Mucosa of stomach (tissue), 1 donor: ENCODE results near the gene FHOD3.

Experiments
- H3K27me3 ChIP-seq: one replicate; pipeline ENCODE4 v1.7.0; 2013; ENCODE audit warnings: mild to moderate bottlenecking, low read length; ENCODE audit not compliant: control insufficient read depth, insufficient read depth
- H3K36me3 ChIP-seq: one replicate; pipeline ENCODE4 v1.7.0; 2013; ENCODE audit warnings: low read length; ENCODE audit not compliant: control insufficient read depth, insufficient read depth
- H3K4me1 ChIP-seq: one replicate; pipeline ENCODE4 v1.7.0; 2013; ENCODE audit warnings: mild to moderate bottlenecking, low read length; ENCODE audit not compliant: control insufficient read depth, insufficient read depth
- H3K4me3 ChIP-seq: one replicate; pipeline ENCODE4 v1.7.0; 2013; ENCODE audit warnings: low read length
- H3K9ac ChIP-seq: one replicate; pipeline ENCODE4 v1.7.0; 2013; ENCODE audit warnings: mild to moderate bottlenecking, low read length, moderate library complexity
- H3K9me3 ChIP-seq: one replicate; pipeline ENCODE4 v1.7.0; 2013; ENCODE audit warnings: mild to moderate bottlenecking, low read length, moderate library complexity; ENCODE audit not compliant: control insufficient read depth
- donor health status: Pancreatic carcinoma.

FHOD3 gene

GRCh38 chr18:36485772-36486171 is 188.3 kb downstream of the FHOD3 start:
- H3K4me3 ChIP-seq, result no peak overlapping the region
- H3K36me3 ChIP-seq, result no peaks in the 10 kb centered on the region
- no peak overlapping the region for H3K9ac ChIP-seq
- no peaks in the 10 kb centered on the region for H3K27me3 ChIP-seq
- H3K9me3 ChIP-seq, result no peaks in the 10 kb centered on the region
- H3K4me1 ChIP-seq, result no peaks in the 10 kb centered on the region

- H3K4me1 ChIP-seq, result no peaks in the 10 kb centered on the region
- H3K36me3 ChIP-seq, result no peaks in the 10 kb centered on the region
- no peaks in the 10 kb centered on the region for H3K27me3 ChIP-seq
- no peaks in the 10 kb centered on the region for H3K9me3 ChIP-seq
- H3K4me3 ChIP-seq, result no peak overlapping the region
- H3K9ac ChIP-seq, result no peak overlapping the region
Measured at GRCh38 chr18:36488131-36488530, 190.6 kb downstream of the FHOD3 start.

GRCh38 chr18:36490897-36491296 is 193.4 kb downstream of the FHOD3 start:
- H3K27me3 ChIP-seq, result no peaks in the 10 kb centered on the region
- H3K4me1 ChIP-seq, result no peaks in the 10 kb centered on the region
- no peak overlapping the region for H3K9ac ChIP-seq
- no peaks in the 10 kb centered on the region for H3K36me3 ChIP-seq
- H3K4me3 ChIP-seq, result no peak overlapping the region
- no peaks in the 10 kb centered on the region for H3K9me3 ChIP-seq

GRCh38 chr18:36492604-36493329 is 195.3 kb downstream of the FHOD3 start:
- H3K36me3 ChIP-seq, result no peaks in the 10 kb centered on the region
- H3K27me3 ChIP-seq, result no peaks in the 10 kb centered on the region
- H3K4me1 ChIP-seq, result no peaks in the 10 kb centered on the region
- H3K4me3 ChIP-seq, result no peak overlapping the region
- H3K9ac ChIP-seq, result no peak overlapping the region
- H3K9me3 ChIP-seq, result no peaks in the 10 kb centered on the region

- Histone ChIP-seq H3K9me3 (no peaks in the 10 kb centered on the region), H3K36me3 (no peaks in the 10 kb centered on the region), H3K9ac (no peak overlapping the region), H3K27me3 (no peaks in the 10 kb centered on the region), H3K4me3 (no peak overlapping the region), H3K4me1 (no peaks in the 10 kb centered on the region)
Measured at GRCh38 chr18:36493349-36494159, 196.0 kb downstream of the FHOD3 start.

- Histone ChIP-seq H3K9ac (no peak overlapping the region), H3K9me3 (no peaks in the 10 kb centered on the region), H3K27me3 (no peaks in the 10 kb centered on the region), H3K4me1 (no peaks in the 10 kb centered on the region), H3K4me3 (no peak overlapping the region), H3K36me3 (no peaks in the 10 kb centered on the region)
Measured at GRCh38 chr18:36494160-36494437, 196.6 kb downstream of the FHOD3 start.

GRCh38 chr18:36496022-36496421 is 198.5 kb downstream of the FHOD3 start:
- Histone ChIP-seq H3K36me3 (no peaks in the 10 kb centered on the region), H3K9me3 (no peaks in the 10 kb centered on the region), H3K4me1 (no peaks in the 10 kb centered on the region), H3K4me3 (no peak overlapping the region), H3K9ac (no peak overlapping the region), H3K27me3 (no peaks in the 10 kb centered on the region)

- H3K9ac ChIP-seq, result no peak overlapping the region
- H3K27me3 ChIP-seq, result no peaks in the 10 kb centered on the region
- H3K9me3 ChIP-seq, result no peaks in the 10 kb centered on the region
- no peaks in the 10 kb centered on the region for H3K36me3 ChIP-seq
- no peaks in the 10 kb centered on the region for H3K4me1 ChIP-seq
- no peak overlapping the region for H3K4me3 ChIP-seq
Measured at GRCh38 chr18:36499938-36500337, 202.4 kb downstream of the FHOD3 start.

GRCh38 chr18:36501100-36501499 is 203.6 kb downstream of the FHOD3 start:
- H3K4me3 ChIP-seq, result no peak overlapping the region
- H3K9me3 ChIP-seq, result no peaks in the 10 kb centered on the region
- H3K36me3 ChIP-seq, result no peaks in the 10 kb centered on the region
- H3K4me1 ChIP-seq, result no peaks in the 10 kb centered on the region
- no peak overlapping the region for H3K9ac ChIP-seq
- no peaks in the 10 kb centered on the region for H3K27me3 ChIP-seq

- H3K27me3 ChIP-seq, result no peaks in the 10 kb centered on the region
- H3K4me1 ChIP-seq, result no peaks in the 10 kb centered on the region
- no peak overlapping the region for H3K9ac ChIP-seq
- no peaks in the 10 kb centered on the region for H3K36me3 ChIP-seq
- H3K4me3 ChIP-seq, result no peak overlapping the region
- H3K9me3 ChIP-seq, result no peaks in the 10 kb centered on the region
Measured at GRCh38 chr18:36503477-36503876, 206.0 kb downstream of the FHOD3 start.

GRCh38 chr18:36504928-36505327 is 207.4 kb downstream of the FHOD3 start:
- Histone ChIP-seq H3K4me3 (no peak overlapping the region), H3K4me1 (no peaks in the 10 kb centered on the region), H3K9ac (no peak overlapping the region), H3K27me3 (no peaks in the 10 kb centered on the region), H3K9me3 (no peaks in the 10 kb centered on the region), H3K36me3 (no peaks in the 10 kb centered on the region)

- Histone ChIP-seq H3K4me1 (no peaks in the 10 kb centered on the region), H3K4me3 (no peak overlapping the region), H3K27me3 (no peaks in the 10 kb centered on the region), H3K9ac (no peak overlapping the region), H3K9me3 (no peaks in the 10 kb centered on the region), H3K36me3 (no peaks in the 10 kb centered on the region)
Measured at GRCh38 chr18:36505665-36506064, 208.2 kb downstream of the FHOD3 start.
